ENCODE results near the gene LRRC40.

DNA sequence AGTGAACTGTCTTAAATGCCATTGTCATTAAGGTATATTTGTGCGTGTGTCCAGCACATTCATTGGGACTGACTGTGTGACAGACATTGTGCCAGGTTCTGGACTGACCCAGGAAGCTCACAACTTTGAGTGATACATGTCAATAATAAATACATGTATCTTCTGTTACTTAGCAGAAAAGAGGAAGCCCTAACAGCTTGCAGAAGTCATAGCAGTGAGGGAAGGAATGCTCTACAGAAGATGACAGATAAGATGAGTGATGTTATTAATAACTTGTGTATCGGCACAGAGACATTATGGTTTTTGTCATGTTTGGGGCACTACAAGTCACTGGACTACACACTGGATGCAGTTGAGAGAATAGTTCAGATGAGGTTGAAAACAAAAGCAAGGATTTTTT, 14.6 kb upstream of the LRRC40 start:
- TF ChIP-seq, protein P1, sequence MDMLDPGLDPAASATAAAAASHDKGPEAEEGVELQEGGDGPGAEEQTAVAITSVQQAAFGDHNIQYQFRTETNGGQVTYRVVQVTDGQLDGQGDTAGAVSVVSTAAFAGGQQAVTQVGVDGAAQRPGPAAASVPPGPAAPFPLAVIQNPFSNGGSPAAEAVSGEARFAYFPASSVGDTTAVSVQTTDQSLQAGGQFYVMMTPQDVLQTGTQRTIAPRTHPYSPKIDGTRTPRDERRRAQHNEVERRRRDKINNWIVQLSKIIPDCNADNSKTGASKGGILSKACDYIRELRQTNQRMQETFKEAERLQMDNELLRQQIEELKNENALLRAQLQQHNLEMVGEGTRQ (CRISPR knock-in tag; IDR thresholded peaks at IDR 0.05) = no peak
- TF ChIP-seq, protein P2, sequence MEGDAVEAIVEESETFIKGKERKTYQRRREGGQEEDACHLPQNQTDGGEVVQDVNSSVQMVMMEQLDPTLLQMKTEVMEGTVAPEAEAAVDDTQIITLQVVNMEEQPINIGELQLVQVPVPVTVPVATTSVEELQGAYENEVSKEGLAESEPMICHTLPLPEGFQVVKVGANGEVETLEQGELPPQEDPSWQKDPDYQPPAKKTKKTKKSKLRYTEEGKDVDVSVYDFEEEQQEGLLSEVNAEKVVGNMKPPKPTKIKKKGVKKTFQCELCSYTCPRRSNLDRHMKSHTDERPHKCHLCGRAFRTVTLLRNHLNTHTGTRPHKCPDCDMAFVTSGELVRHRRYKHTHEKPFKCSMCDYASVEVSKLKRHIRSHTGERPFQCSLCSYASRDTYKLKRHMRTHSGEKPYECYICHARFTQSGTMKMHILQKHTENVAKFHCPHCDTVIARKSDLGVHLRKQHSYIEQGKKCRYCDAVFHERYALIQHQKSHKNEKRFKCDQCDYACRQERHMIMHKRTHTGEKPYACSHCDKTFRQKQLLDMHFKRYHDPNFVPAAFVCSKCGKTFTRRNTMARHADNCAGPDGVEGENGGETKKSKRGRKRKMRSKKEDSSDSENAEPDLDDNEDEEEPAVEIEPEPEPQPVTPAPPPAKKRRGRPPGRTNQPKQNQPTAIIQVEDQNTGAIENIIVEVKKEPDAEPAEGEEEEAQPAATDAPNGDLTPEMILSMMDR (IDR thresholded peaks at IDR 0.05 in 2 of 3, conservative IDR thresholded peaks at IDR 0.05 in 1 of 3; ENCODE audit: insufficient read depth in 2 of 3, low read depth in 1 of 3, low read length in 3 of 3) = no peak
- TF ChIP-seq HDAC2 (IDR thresholded peaks at IDR 0.05) = no peak
